Mesendoderm (in vitro differentiated cells): ENCODE data around the gene PHKG1. TPM values are rescaled to one million over a fixed set of nuclear protein-coding genes. Genes with fewer than 3 reads are reported as not detected.
"Not testable (repeated sequence)": the region's sequence is repeated elsewhere in the genome, so short reads cannot be mapped to it uniquely, and the experiment has no call there.

Source experiments
- DNase-seq: peaks from one replicate; pipeline ENCODE4 v3.0.0; 2013
- H2AK5ac ChIP-seq: 2 replicates; pipeline ENCODE4 v1.6.1; 2013; ENCODE audit warnings: low read length, inconsistent platforms
- H2BK120ac ChIP-seq: 2 replicates; pipeline ENCODE4 v1.6.1; 2013; ENCODE audit warnings: low read depth, mild to moderate bottlenecking, low read length, moderate library complexity, mixed read lengths
- H2BK15ac ChIP-seq: replicated peaks from 2 replicates; pipeline ENCODE4 v1.6.1; 2013; ENCODE audit warnings: low read depth, mild to moderate bottlenecking, moderate library complexity
- H2BK5ac ChIP-seq: 2 replicates; pipeline ENCODE4 v1.6.1; 2013; ENCODE audit warnings: low read length, inconsistent platforms
- H3K18ac ChIP-seq: 2 replicates; pipeline ENCODE4 v1.6.1; 2013; ENCODE audit warnings: mild to moderate bottlenecking, low read length, mixed read lengths
- H3K23ac ChIP-seq: one replicate; pipeline ENCODE4 v1.6.1; 2013; ENCODE audit warnings: low read length
- H3K27ac ChIP-seq: 2 replicates; pipeline ENCODE4 v1.5.1; 2013; ENCODE audit warnings: low read depth, mild to moderate bottlenecking, inconsistent platforms, low read length, moderate library complexity
- H3K27me3 ChIP-seq: 2 replicates; pipeline ENCODE4 v1.6.1; 2013; ENCODE audit warnings: low read length, control low read depth, mild to moderate bottlenecking, inconsistent platforms; ENCODE audit not compliant: insufficient read depth, poor library complexity
- H3K36me3 ChIP-seq: 2 replicates; pipeline ENCODE4 v1.6.1; 2013; ENCODE audit warnings: low read length, inconsistent platforms; ENCODE audit not compliant: control insufficient read depth, insufficient read depth
- H3K4ac ChIP-seq: one replicate; pipeline ENCODE4 v1.6.1; 2013; ENCODE audit warnings: low read depth, mild to moderate bottlenecking, low read length, moderate library complexity
- H3K4me1 ChIP-seq: 2 replicates; pipeline ENCODE4 v1.6.1; 2013; ENCODE audit warnings: low read depth, low read length, inconsistent platforms; ENCODE audit not compliant: control insufficient read depth
- H3K4me2 ChIP-seq: 2 replicates; pipeline ENCODE4 v1.6.1; 2013; ENCODE audit warnings: low read length
- H3K4me3 ChIP-seq: 2 replicates; pipeline ENCODE4 v1.5.1; 2013; ENCODE audit warnings: mild to moderate bottlenecking, low read length
- H3K56ac ChIP-seq: one replicate; pipeline ENCODE4 v1.6.1; 2013; ENCODE audit warnings: low read length
- H3K79me1 ChIP-seq: 2 replicates; pipeline ENCODE4 v1.6.1; 2013; ENCODE audit warnings: low read length, inconsistent platforms
- H3K79me2 ChIP-seq: 2 replicates; pipeline ENCODE4 v1.6.1; 2013; ENCODE audit warnings: mild to moderate bottlenecking, low read length; ENCODE audit not compliant: control insufficient read depth, insufficient read depth
- H3K9ac ChIP-seq: 2 replicates; pipeline ENCODE4 v1.6.1; 2013; ENCODE audit warnings: low read length, inconsistent platforms
- H4K5ac ChIP-seq: one replicate; pipeline ENCODE4 v1.6.1; 2013; ENCODE audit warnings: low read length
- H4K8ac ChIP-seq: one replicate; pipeline ENCODE4 v1.6.1; 2013; ENCODE audit warnings: low read depth, mild to moderate bottlenecking, control low read depth, low read length, moderate library complexity
- WGBS: extraction: QIAGEN DNeasy Blood & Tissue Kit; methylation state at CpG from one replicate; pipeline ENCODE4 v1.1.7; 2013; ENCODE audit warnings: low lambda C conversion rate, missing lambda C conversion rate; ENCODE audit not compliant: insufficient coverage; ENCODE audit errors: extremely low coverage; 5-methylcytosine and 5-hydroxymethylcytosine counted together
- polyA plus RNA-seq, 2 experiments: library from polyadenylated mRNA; stranded (reverse); fragments of 200-250 nt; gene quantifications; one replicate each; pipeline ENCODE4 v1.2.3, GENCODE V29; 2013

Gene PHKG1
- 0.10 TPM for polyA plus RNA-seq (2013, experiment 1 of 2)
- 0.06 TPM for polyA plus RNA-seq (2013, experiment 2 of 2)

DNA sequence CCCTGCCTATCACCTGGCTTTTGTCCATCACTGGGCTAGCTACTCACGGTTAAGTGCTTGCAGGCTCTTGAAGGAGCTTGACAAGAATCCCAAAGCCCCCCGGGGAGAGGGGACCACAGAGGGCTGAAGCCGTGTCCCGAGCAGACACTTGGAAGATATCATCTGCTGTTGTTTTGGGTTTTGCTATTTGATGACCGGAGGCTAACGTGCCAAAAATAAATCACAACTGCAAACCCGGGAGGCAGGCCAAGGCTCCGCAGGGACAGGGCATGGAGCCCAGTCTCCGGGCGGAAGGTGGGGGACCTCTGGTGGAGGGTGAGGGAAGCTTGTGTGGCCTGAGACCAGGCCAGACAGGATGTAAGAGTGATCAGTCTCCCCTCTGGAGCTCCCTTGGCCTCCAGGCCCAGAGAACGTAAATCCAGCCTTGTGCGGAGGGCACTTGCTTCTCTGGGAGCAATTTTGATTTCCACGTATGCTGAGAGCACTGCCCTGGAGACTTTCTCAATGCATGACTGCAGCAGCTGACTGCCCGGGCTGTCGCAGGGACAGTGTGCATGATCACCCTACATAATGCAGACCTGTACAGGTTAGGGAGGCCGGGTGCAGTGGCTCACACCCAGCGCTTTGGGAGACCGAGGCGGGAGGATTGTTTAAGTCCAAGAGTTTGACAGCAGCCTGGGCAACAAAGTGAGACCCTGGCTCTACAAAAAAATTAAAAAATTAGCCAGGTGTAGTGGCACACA, at the start of gene PHKG1:
Gene PHKG1, minus strand, starts transcription at position 164 of the 743 bp plus-strand sequence. CDS start 4,011 bp downstream, outside the sequence.
- no peak within 1 kb of the TSS for H3K4me2 ChIP-seq
- H3K36me3 ChIP-seq, result no peaks in the 10 kb centered on the region
- H3K4me1 ChIP-seq, result no peaks in the 10 kb centered on the region
- no peak within 1 kb of the TSS for H3K4me3 ChIP-seq
- H3K79me1 ChIP-seq, result no peaks in the 10 kb centered on the region
- no peak within 1 kb of the TSS for H3K23ac ChIP-seq
- H3K56ac ChIP-seq, result peak within 1 kb of the TSS; percentile 15
- no peaks in the 10 kb centered on the region for H3K27me3 ChIP-seq
- H3K4ac ChIP-seq, result no peak within 1 kb of the TSS
- no peak within 1 kb of the TSS for H3K9ac ChIP-seq
- peak; percentile 48 for DNase-seq
- H2BK5ac ChIP-seq, result no peak within 1 kb of the TSS
- no peak within 1 kb of the TSS for H4K5ac ChIP-seq
- H3K27ac ChIP-seq, result no peak within 1 kb of the TSS
- H2BK15ac ChIP-seq, result no peak within 1 kb of the TSS
- no peak within 1 kb of the TSS for H4K8ac ChIP-seq
- WGBS, result no CpG with 5 or more reads among the region's 19 CpGs
- H2AK5ac ChIP-seq, result no peak within 1 kb of the TSS
- no peaks in the 10 kb centered on the region for H3K79me2 ChIP-seq
- H3K18ac ChIP-seq, result no peak within 1 kb of the TSS
- no peak within 1 kb of the TSS for H2BK120ac ChIP-seq

DNA sequence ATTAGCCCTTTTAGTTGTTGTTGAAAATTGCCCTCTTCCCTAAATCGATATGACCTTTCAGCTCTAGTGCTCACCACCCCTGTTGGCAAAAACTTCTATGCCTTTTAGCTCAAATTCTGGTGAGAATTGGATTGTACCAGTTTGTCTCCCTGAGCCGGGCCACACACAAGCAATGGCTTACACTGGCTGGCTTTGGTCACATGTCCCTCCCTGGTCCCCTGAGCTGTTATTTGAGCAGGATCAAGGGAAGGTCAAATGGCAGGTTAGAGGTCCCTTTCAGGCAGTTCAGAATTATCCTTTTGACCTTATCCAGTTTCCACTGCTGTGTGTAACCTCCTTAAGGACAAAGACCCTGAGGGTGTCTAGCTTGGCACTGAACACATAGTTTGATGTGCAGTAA, 38.3 kb upstream of the PHKG1 start:
- H4K8ac ChIP-seq, H2BK15ac ChIP-seq, H3K4me2 ChIP-seq, H2AK5ac ChIP-seq, H3K23ac ChIP-seq, H3K4me3 ChIP-seq, H2BK5ac ChIP-seq, H3K56ac ChIP-seq, H3K79me2 ChIP-seq, H3K9ac ChIP-seq, H3K27me3 ChIP-seq, H3K36me3 ChIP-seq, H3K79me1 ChIP-seq, H4K5ac ChIP-seq, H3K4ac ChIP-seq, H2BK120ac ChIP-seq, H3K27ac ChIP-seq, DNase-seq, H3K4me1 ChIP-seq, H3K18ac ChIP-seq: not testable (repeated sequence)
- no CpG with 5 or more reads among the region's 2 CpGs for WGBS

DNA sequence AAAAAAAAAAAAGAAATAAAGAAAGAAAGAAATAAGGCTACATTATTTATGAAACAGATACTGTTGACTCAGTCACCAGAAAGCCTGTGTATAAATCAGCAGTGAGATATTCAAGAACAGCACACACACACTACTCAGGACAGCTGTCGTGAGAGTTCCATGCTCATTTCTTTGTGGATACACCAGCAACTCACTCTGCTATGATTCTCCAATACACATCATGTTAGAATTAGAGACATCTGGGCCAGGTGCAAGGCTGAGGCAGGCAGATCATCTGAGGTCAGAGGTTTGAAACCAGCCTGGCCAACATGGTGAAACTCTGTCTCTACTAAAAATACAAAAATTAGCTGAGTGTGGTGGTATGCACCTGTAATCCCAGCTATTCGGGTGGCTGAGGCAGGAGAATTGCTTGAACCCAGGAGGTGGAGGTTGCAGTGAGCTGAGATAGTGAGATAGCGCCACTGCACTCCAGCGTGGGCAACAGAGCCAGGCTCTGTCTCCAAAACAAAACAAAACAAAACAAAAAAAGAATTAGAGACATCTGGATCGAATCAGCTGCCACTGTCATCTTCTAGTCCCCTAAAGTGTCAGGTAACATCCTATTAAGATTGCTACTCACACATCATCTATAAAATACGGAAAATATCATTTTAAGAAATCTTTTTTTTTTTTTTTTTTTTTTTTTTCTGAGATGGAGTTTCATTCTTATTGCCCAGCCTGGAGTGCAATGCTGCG, 34.7 kb upstream of the PHKG1 start:
- Histone ChIP-seq H3K23ac (no peak overlapping the region), H3K4ac (no peak overlapping the region), H3K36me3 (no peaks in the 10 kb centered on the region), H2BK5ac (no peak overlapping the region), H3K27ac (no peak overlapping the region), H3K4me2 (no peak overlapping the region), H3K4me1 (no peaks in the 10 kb centered on the region), H4K5ac (no peak overlapping the region), H2BK15ac (no peak overlapping the region), H2AK5ac (no peak overlapping the region), H3K27me3 (no peaks in the 10 kb centered on the region), H3K56ac (no peak overlapping the region), H4K8ac (no peak overlapping the region), H3K4me3 (no peak overlapping the region), H3K9ac (no peak overlapping the region), H3K79me1 (no peaks in the 10 kb centered on the region), H2BK120ac (no peak overlapping the region), H3K18ac (no peak overlapping the region), H3K79me2 (no peaks in the 10 kb centered on the region)
- no CpG with 5 or more reads among the region's 7 CpGs for WGBS
- no peak for DNase-seq

DNA sequence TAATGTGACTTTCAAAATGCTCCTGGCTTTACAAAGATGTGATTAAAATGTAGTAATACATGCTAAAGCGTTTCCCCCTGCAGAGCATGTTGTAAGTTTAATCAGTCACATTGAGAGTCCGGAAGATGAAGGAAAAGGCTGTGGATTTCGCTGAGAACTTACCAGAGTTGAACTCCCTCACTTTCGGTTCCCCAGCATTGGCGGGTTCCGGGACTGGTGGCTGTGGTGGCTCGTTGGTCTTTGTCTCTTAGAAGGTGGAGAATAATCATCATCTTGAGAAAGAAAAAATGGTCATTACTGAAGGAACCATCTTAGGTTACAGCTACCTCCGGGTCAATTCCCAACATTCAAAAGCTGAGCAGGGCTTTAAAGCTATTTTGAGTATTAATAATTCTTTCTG, 33.1 kb upstream of the PHKG1 start:
- H3K27me3 ChIP-seq, result no peaks in the 10 kb centered on the region
- H2BK5ac ChIP-seq, result no peak overlapping the region
- H2BK120ac ChIP-seq, result no peak overlapping the region
- no peak overlapping the region for H4K5ac ChIP-seq
- no peak overlapping the region for H3K9ac ChIP-seq
- DNase-seq, result no peak
- no peak overlapping the region for H3K56ac ChIP-seq
- no peak overlapping the region for H3K23ac ChIP-seq
- no peak overlapping the region for H4K8ac ChIP-seq
- H3K79me1 ChIP-seq, result no peaks in the 10 kb centered on the region
- no peak overlapping the region for H3K4me3 ChIP-seq
- no peak overlapping the region for H3K4me2 ChIP-seq
- no peak overlapping the region for H2AK5ac ChIP-seq
- H3K79me2 ChIP-seq, result no peaks in the 10 kb centered on the region
- WGBS, result no CpG with 5 or more reads among the region's 8 CpGs
- H3K27ac ChIP-seq, result no peak overlapping the region
- no peak overlapping the region for H2BK15ac ChIP-seq
- H3K36me3 ChIP-seq, result no peaks in the 10 kb centered on the region
- no peak overlapping the region for H3K18ac ChIP-seq
- no peak overlapping the region for H3K4ac ChIP-seq
- no peaks in the 10 kb centered on the region for H3K4me1 ChIP-seq

DNA sequence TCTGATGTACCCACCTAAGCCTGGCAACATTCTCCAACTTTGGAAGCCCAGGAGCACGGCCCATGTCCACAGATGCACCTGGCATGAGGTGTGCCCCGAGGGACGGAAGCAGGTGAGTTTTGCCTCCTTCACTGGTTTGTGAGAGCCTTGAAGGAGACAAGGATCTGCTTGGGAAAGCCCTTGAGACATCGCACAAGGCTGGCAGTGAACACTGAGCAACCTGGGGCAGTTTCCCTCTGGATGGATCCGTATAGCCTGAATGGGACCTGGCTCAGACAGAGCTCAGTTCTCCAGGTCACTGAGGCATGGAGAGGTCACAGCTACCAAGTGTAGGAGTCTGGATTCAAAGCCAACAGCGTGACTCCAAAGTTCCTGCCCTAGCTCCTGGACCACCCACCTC, 32.2 kb upstream of the PHKG1 start:
- DNase-seq, result no peak
- no peak overlapping the region for H4K5ac ChIP-seq
- no peaks in the 10 kb centered on the region for H3K79me2 ChIP-seq
- no peak overlapping the region for H3K18ac ChIP-seq
- H3K4me3 ChIP-seq, result no peak overlapping the region
- no peaks in the 10 kb centered on the region for H3K79me1 ChIP-seq
- no peak overlapping the region for H2BK5ac ChIP-seq
- no peak overlapping the region for H2BK120ac ChIP-seq
- WGBS, result no CpG with 5 or more reads among the region's 6 CpGs
- H3K56ac ChIP-seq, result no peak overlapping the region
- no peak overlapping the region for H3K9ac ChIP-seq
- no peak overlapping the region for H3K4me2 ChIP-seq
- no peak overlapping the region for H4K8ac ChIP-seq
- no peaks in the 10 kb centered on the region for H3K4me1 ChIP-seq
- no peak overlapping the region for H3K4ac ChIP-seq
- H3K27me3 ChIP-seq, result no peaks in the 10 kb centered on the region
- H3K23ac ChIP-seq, result no peak overlapping the region
- H2BK15ac ChIP-seq, result no peak overlapping the region
- H3K27ac ChIP-seq, result no peak overlapping the region
- no peaks in the 10 kb centered on the region for H3K36me3 ChIP-seq
- no peak overlapping the region for H2AK5ac ChIP-seq
